Neural progenitor cell (in vitro differentiated cells): ENCODE measurements around the gene MAP3K3. TPM values are rescaled to one million over a fixed set of nuclear protein-coding genes. Genes with fewer than 3 reads are reported as not detected.

Experiments
- DNase-seq: peaks from one replicate; pipeline ENCODE4 v3.0.0-alpha.2; 2016; ENCODE audit warnings: low spot score
- H2AFZ ChIP-seq: fragments of 200-600 bp; sonication (generic); replicated peaks from 2 replicates; pipeline ENCODE4 v1.6.1; 2016; ENCODE audit warnings: antibody characterized with exemption
- H3F3A ChIP-seq: fragments of 200-600 bp; sonication (generic); 2 replicates; pipeline ENCODE4 v1.6.1; 2016; ENCODE audit warnings: antibody characterized with exemption, low read depth
- H3K27ac ChIP-seq: fragments of 200-600 bp; sonication (generic); 2 replicates; pipeline ENCODE4 v1.5.1; 2016; ENCODE audit warnings: mild to moderate bottlenecking
- H3K27me3 ChIP-seq: fragments of 200-600 bp; sonication (generic); 2 replicates; pipeline ENCODE4 v1.6.1; 2016; ENCODE audit warnings: mild to moderate bottlenecking, moderate library complexity
- H3K36me3 ChIP-seq: fragments of 200-600 bp; sonication (generic); 2 replicates; pipeline ENCODE4 v1.5.1; 2016
- H3K4me1 ChIP-seq: fragments of 200-600 bp; sonication (generic); 2 replicates; pipeline ENCODE4 v1.6.1; 2016; ENCODE audit warnings: mixed run types
- H3K4me2 ChIP-seq: fragments of 200-600 bp; sonication (generic); 2 replicates; pipeline ENCODE4 v1.6.1; 2016
- H3K4me3 ChIP-seq: fragments of 200-600 bp; sonication (generic); 2 replicates; pipeline ENCODE4 v1.5.1; 2016
- H3K79me2 ChIP-seq: fragments of 200-600 bp; sonication (generic); 2 replicates; pipeline ENCODE4 v1.6.1; 2016; ENCODE audit warnings: low read depth
- H3K9ac ChIP-seq: fragments of 200-600 bp; sonication (generic); 2 replicates; pipeline ENCODE4 v1.6.1; 2016
- H3K9me3 ChIP-seq: fragments of 200-600 bp; sonication (generic); 2 replicates; pipeline ENCODE4 v1.5.1; 2016; ENCODE audit warnings: low read depth
- H4K20me1 ChIP-seq: fragments of 200-600 bp; sonication (generic); 2 replicates; pipeline ENCODE4 v1.6.1; 2016; ENCODE audit warnings: low read depth
- H3K27ac Mint-ChIP-seq: 3 replicates; pipeline ENCODE4 v1.8.0; 2021; ENCODE audit warnings: mixed read lengths
- H3K27me3 Mint-ChIP-seq: 2 replicates; pipeline ENCODE4 v1.8.0; 2022; ENCODE audit warnings: low read depth, mild to moderate bottlenecking, inconsistent platforms, moderate library complexity, mixed read lengths; ENCODE audit not compliant: insufficient read depth
- H3K36me3 Mint-ChIP-seq: 3 replicates; pipeline ENCODE4 v1.8.0; 2021; ENCODE audit warnings: mixed read lengths
- H3K4me1 Mint-ChIP-seq: 3 replicates; pipeline ENCODE4 v1.8.0; 2021; ENCODE audit warnings: mixed read lengths
- H3K4me3 Mint-ChIP-seq: 3 replicates; pipeline ENCODE4 v1.8.0; 2021; ENCODE audit warnings: mild to moderate bottlenecking, moderate library complexity, mixed read lengths
- H3K9me3 Mint-ChIP-seq: 3 replicates; pipeline ENCODE4 v1.8.0; 2020; ENCODE audit warnings: mixed read lengths
- EZH2 ChIP-seq: fragments of 200-600 bp; sonication (generic); IDR thresholded peaks from 2 replicates; pipeline ENCODE4 v1.6.1; 2017; ENCODE audit warnings: antibody characterized with exemption, mild to moderate bottlenecking, moderate library complexity
- EZH2phosphoT487 ChIP-seq: fragments of 200-600 bp; sonication (generic); IDR thresholded peaks from 2 replicates; pipeline ENCODE4 v1.6.1; 2017; ENCODE audit warnings: antibody characterized with exemption
- total RNA-seq: library from RNA; depleted of rRNA; stranded (reverse); fragments of >200 nt; gene quantifications from 2 replicates; pipeline ENCODE4 v1.2.3, GENCODE V29; 2015; ENCODE audit warnings: low replicate concordance
- TF ChIP-seq, protein P1 (sequence below): fragments of 200-600 bp; sonication (generic); IDR thresholded peaks from 2 replicates; pipeline ENCODE4 v1.5.1; 2017; ENCODE audit warnings: antibody characterized with exemption, mild to moderate bottlenecking

Gene MAP3K3
- total RNA-seq, 1 donor from 2014 or later: 21.6 TPM

DNA sequence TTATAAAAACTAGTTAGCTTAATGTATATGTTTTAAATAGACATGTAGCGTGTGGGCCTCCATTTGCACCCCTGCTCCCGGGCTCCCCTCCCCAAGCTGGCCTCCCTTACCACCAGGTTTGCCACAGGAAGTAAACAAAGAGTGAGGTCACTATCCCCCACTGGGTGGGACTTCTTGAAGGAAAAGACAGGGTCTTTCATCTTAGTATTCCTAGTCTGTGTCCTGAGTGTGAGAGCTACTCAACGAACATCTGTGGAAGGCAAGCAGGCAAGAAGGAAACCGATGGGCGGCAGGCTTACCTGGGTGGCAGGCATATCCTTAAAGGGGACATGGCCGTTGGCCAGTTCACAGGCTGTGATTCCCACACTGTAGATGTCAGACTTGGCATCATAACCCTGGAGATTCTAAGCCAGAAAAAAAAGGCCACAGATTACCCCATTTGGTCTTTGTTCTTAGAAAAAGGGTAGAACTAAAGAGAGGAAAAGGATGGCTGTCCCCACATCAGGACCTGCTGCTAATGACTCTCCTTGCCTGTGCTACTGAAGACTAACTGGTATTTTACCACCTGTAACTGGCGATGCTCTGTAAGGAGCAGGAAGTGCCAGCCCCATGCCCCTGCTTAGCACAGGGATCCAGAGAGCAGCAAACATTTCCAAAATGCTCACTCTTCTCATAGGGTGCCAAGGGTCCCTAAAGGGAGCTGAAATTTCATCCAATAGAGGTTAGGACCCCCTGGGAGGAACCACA lies 84.3 kb downstream of the MAP3K3 start:
- no peak overlapping the region for H3K27ac Mint-ChIP-seq
- Histone ChIP-seq H3K27ac (no peak overlapping the region), H3K36me3 (no peaks in the 10 kb centered on the region), H3K4me2 (no peak overlapping the region), H2AFZ (no peak overlapping the region), H3K9me3 (no peaks in the 10 kb centered on the region), H3K9ac (no peak overlapping the region), H3K4me1 (no peaks in the 10 kb centered on the region), H3K79me2 (no peaks in the 10 kb centered on the region), H4K20me1 (peaks cover 25% of the 10 kb centered on the region), H3F3A (peaks cover 10% of the 10 kb centered on the region), H3K4me3 (no peak overlapping the region), H3K27me3 (peaks cover 2% of the 10 kb centered on the region)
- DNase-seq: no peak
- H3K27me3 Mint-ChIP-seq: peaks cover 3% of the 10 kb centered on the region
- peaks cover 20% of the 10 kb centered on the region for H3K36me3 Mint-ChIP-seq
- TF ChIP-seq EZH2 (no peak), EZH2phosphoT487 (no peak)
- TF ChIP-seq, protein P1, sequence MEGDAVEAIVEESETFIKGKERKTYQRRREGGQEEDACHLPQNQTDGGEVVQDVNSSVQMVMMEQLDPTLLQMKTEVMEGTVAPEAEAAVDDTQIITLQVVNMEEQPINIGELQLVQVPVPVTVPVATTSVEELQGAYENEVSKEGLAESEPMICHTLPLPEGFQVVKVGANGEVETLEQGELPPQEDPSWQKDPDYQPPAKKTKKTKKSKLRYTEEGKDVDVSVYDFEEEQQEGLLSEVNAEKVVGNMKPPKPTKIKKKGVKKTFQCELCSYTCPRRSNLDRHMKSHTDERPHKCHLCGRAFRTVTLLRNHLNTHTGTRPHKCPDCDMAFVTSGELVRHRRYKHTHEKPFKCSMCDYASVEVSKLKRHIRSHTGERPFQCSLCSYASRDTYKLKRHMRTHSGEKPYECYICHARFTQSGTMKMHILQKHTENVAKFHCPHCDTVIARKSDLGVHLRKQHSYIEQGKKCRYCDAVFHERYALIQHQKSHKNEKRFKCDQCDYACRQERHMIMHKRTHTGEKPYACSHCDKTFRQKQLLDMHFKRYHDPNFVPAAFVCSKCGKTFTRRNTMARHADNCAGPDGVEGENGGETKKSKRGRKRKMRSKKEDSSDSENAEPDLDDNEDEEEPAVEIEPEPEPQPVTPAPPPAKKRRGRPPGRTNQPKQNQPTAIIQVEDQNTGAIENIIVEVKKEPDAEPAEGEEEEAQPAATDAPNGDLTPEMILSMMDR: no peak
- peaks cover 12% of the 10 kb centered on the region for H3K4me1 Mint-ChIP-seq
- H3K4me3 Mint-ChIP-seq: no peak overlapping the region
- H3K9me3 Mint-ChIP-seq: no peaks in the 10 kb centered on the region

DNA sequence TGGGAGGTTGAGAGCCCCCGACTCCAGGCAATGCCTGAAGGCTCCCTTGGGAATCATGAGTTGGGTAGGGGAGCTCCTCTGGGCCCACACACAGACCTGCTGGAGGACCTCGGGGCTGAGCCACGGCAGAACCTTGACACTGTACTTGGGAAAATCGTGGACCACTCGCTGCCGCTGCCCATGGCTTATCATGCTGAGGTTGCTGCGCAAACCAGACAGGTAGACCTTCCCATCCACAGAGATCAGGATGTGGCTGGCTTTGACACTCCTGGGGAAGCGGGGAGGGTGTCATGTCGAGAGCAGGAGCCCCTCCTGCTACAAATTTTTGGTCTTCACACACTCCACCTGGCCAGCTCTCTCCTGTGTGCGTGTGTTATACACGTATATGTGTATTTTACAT lies 84.9 kb downstream of the MAP3K3 start:
- no peaks in the 10 kb centered on the region for H3K27me3 ChIP-seq
- no peaks in the 10 kb centered on the region for H3K36me3 ChIP-seq
- peaks cover 7% of the 10 kb centered on the region for H3F3A ChIP-seq
- no peak overlapping the region for H3K9ac ChIP-seq
- Mint-ChIP-seq H3K27ac (no peak overlapping the region), H3K27me3 (no peaks in the 10 kb centered on the region), H3K9me3 (no peaks in the 10 kb centered on the region), H3K4me1 (peaks cover 10% of the 10 kb centered on the region), H3K36me3 (peaks cover 26% of the 10 kb centered on the region), H3K4me3 (no peak overlapping the region)
- H3K9me3 ChIP-seq: no peaks in the 10 kb centered on the region
- H3K4me2 ChIP-seq: no peak overlapping the region
- no peaks in the 10 kb centered on the region for H3K4me1 ChIP-seq
- H2AFZ ChIP-seq: no peak overlapping the region
- DNase-seq: no peak
- peaks cover 25% of the 10 kb centered on the region for H4K20me1 ChIP-seq
- TF ChIP-seq, protein P1: no peak
- H3K4me3 ChIP-seq: no peak overlapping the region
- H3K79me2 ChIP-seq: no peaks in the 10 kb centered on the region
- H3K27ac ChIP-seq: no peak overlapping the region

DNA sequence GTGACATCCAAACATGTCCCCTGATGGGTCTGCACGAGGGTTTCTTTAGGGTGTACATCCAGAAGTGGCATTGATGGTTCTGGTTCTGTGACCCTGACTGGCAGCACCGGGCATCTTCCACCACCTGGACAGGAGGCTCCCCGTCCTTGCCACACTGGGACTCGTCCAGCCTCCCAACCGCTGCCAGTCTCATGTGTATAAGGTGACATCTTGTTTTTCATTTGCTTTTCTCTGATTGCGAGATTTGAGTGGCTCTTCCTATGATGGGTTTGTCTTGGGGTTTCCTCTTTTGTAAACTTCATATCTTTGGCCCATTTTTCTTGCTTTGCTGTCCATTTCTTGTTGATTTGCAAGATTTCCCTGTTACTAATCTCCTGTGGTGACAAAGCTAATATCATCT lies 86.9 kb downstream of the MAP3K3 start:
- TF ChIP-seq EZH2phosphoT487: no peak
- TF ChIP-seq EZH2: no peak
- TF ChIP-seq, protein P1: no peak
- no peak overlapping the region for H3K27ac Mint-ChIP-seq
- H3K4me2 ChIP-seq: no peak overlapping the region
- H3F3A ChIP-seq: peaks cover 7% of the 10 kb centered on the region
- no peak overlapping the region for H2AFZ ChIP-seq
- peaks cover 14% of the 10 kb centered on the region for H3K36me3 Mint-ChIP-seq
- no peaks in the 10 kb centered on the region for H3K9me3 Mint-ChIP-seq
- no peak overlapping the region for H3K27ac ChIP-seq
- no peaks in the 10 kb centered on the region for H3K9me3 ChIP-seq
- no peak overlapping the region for H3K4me3 ChIP-seq
- H3K4me1 Mint-ChIP-seq: peaks cover 3% of the 10 kb centered on the region
- no peaks in the 10 kb centered on the region for H3K36me3 ChIP-seq
- H3K79me2 ChIP-seq: no peaks in the 10 kb centered on the region
- H3K4me1 ChIP-seq: no peaks in the 10 kb centered on the region
- no peaks in the 10 kb centered on the region for H3K27me3 Mint-ChIP-seq
- peaks cover 8% of the 10 kb centered on the region for H4K20me1 ChIP-seq
- DNase-seq: no peak
- H3K27me3 ChIP-seq: no peaks in the 10 kb centered on the region
- no peak overlapping the region for H3K9ac ChIP-seq
- H3K4me3 Mint-ChIP-seq: no peak overlapping the region
